Activated CD4-positive, alpha-beta T cell treated with anti-CD3 and anti-CD28 coated beads, Interleukin-2, amount 10 ng/mL, durations not matched to agents 7 days and 5 days (primary cell): ENCODE measurements around the gene MAD2L1. TPM values are rescaled to one million over a fixed set of nuclear protein-coding genes. Genes with fewer than 3 reads are reported as not detected.
A peak's percentile ranks its signal among the peaks of the same experiment; 100 is the strongest.
"Not testable (repeated sequence)": the region's sequence is repeated elsewhere in the genome, so short reads cannot be mapped to it uniquely, and the experiment has no call there.

Experiments used
- CTCF ChIA-PET: fragments of 350-600 bp; sonication (Branson Sonifier 250); formaldehyde crosslinking; loops from one replicate; lab custom pipeline; 2021; ENCODE audit warnings: antibody characterized with exemption; lab: Charles Lee
- POLR2A ChIA-PET: fragments of 350-600 bp; sonication (Branson Sonifier 250); formaldehyde crosslinking; loops from one replicate; lab custom pipeline; 2021; ENCODE audit warnings: antibody characterized with exemption; lab: Charles Lee
- DNase-seq: peaks from one replicate; pipeline ENCODE4 v3.0.0-alpha.2; 2020
- H3K27ac Mint-ChIP-seq: one replicate; pipeline ENCODE4 v1.8.0; 2021; ENCODE audit warnings: mild to moderate bottlenecking, moderate library complexity, mixed read lengths
- H3K27me3 Mint-ChIP-seq: one replicate; pipeline ENCODE4 v1.8.0; 2021; ENCODE audit warnings: mixed read lengths
- H3K36me3 Mint-ChIP-seq: one replicate; pipeline ENCODE4 v1.8.0; 2021; ENCODE audit warnings: low read depth, mixed read lengths
- H3K4me1 Mint-ChIP-seq: one replicate; pipeline ENCODE4 v1.8.0; 2021; ENCODE audit warnings: mixed read lengths
- H3K4me3 Mint-ChIP-seq: one replicate; pipeline ENCODE4 v1.8.0; 2021; ENCODE audit warnings: mild to moderate bottlenecking, moderate library complexity, mixed read lengths
- H3K9me3 Mint-ChIP-seq: one replicate; pipeline ENCODE4 v1.8.0; 2021; ENCODE audit warnings: mixed read lengths
- total RNA-seq, 2 experiments: library from RNA; stranded (reverse); gene quantifications; one replicate each; pipeline ENCODE4 v1.2.3, GENCODE V29; 2021

Gene MAD2L1
- total RNA-seq, 2 experiments from 2014 or later = 51.9 to 60.5 TPM

GRCh38 chr4:120079839-120080520 is 13.3 kb upstream of the MAD2L1 start:
- Mint-ChIP-seq H3K27ac (no peak overlapping the region), H3K36me3 (no peaks in the 10 kb centered on the region), H3K9me3 (no peaks in the 10 kb centered on the region), H3K4me1 (no peaks in the 10 kb centered on the region), H3K27me3 (peaks cover 4% of the 10 kb centered on the region), H3K4me3 (no peak overlapping the region)
- DNase-seq = no peak
- POLR2A ChIA-PET = no interaction called here
- CTCF ChIA-PET = no interaction called here

GRCh38 chr4:120078216-120078615 is 11.6 kb upstream of the MAD2L1 start:
- no peak overlapping the region for H3K27ac Mint-ChIP-seq
- H3K4me3 Mint-ChIP-seq = no peak overlapping the region
- H3K4me1 Mint-ChIP-seq = no peaks in the 10 kb centered on the region
- peaks cover 4% of the 10 kb centered on the region for H3K27me3 Mint-ChIP-seq
- no peaks in the 10 kb centered on the region for H3K9me3 Mint-ChIP-seq
- DNase-seq = no peak
- no peaks in the 10 kb centered on the region for H3K36me3 Mint-ChIP-seq
- POLR2A ChIA-PET = no interaction called here
- CTCF ChIA-PET = interaction anchor here (1.7 kb wide), 1 partner anchor 21 kb away, joined by 4 read pairs; no protein-coding TSS in a partner anchor

DNA sequence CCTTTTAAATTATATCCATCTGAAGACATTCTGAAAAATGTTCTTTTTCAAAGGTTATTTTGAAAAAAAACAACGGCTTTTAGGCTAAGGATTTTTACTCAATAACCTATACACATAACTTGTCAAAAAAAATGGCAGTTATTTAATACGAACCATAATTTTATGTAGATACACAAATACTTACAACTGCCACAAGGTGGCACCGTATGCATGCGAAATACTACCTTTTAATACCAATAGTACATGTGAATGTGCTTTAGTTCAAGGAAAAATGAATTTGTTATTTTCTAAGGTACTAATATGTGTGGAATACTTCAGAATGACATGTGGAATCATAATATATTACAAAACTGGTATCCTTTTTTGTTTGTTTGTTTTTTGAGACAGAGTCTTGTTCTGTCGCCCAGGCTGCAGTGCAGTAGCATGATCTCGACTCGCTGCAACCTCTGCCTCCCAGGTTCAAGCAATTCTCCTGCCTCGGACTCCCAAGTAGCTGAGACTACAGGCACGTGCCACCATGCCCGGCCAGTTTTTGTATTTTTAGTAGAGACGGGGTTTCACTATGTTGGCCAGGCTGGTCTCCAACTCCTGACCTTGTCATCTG is 4.6 kb upstream of the MAD2L1 start:
- peaks cover 29% of the 10 kb centered on the region for H3K4me1 Mint-ChIP-seq
- no peaks in the 10 kb centered on the region for H3K9me3 Mint-ChIP-seq
- no peak overlapping the region for H3K4me3 Mint-ChIP-seq
- H3K27ac Mint-ChIP-seq = no peak overlapping the region
- DNase-seq = peak; percentile 74
- H3K27me3 Mint-ChIP-seq = no peaks in the 10 kb centered on the region
- peaks cover under 1% of the 10 kb centered on the region for H3K36me3 Mint-ChIP-seq
- POLR2A ChIA-PET = no interaction called here
- CTCF ChIA-PET = no interaction called here

DNA sequence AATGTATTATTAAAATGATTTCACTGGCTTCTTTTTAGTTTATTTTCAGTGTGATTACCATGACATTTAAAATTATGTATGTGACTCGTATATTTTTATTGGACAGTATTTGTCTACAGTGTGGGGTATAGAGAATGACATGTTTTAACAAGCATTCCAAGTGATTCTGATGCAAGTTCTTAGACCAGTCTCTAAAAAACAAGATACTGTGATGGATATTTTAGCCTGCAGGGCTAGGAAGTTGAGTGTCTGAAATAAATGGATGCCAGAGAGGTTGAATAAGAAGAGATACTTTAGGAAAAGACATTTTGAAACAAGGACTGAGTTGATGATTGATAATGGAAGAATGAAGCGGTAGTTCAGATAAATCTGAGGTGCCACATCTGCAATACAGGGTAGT is 3.5 kb upstream of the MAD2L1 start:
- peaks cover 5% of the 10 kb centered on the region for H3K36me3 Mint-ChIP-seq
- DNase-seq = no peak
- peaks cover 31% of the 10 kb centered on the region for H3K4me1 Mint-ChIP-seq
- POLR2A ChIA-PET = no interaction called here
- no peaks in the 10 kb centered on the region for H3K9me3 Mint-ChIP-seq
- no peak overlapping the region for H3K4me3 Mint-ChIP-seq
- H3K27ac Mint-ChIP-seq = no peak overlapping the region
- H3K27me3 Mint-ChIP-seq = no peaks in the 10 kb centered on the region
- CTCF ChIA-PET = interaction anchor here (0.6 kb wide), 1 partner anchor 9 kb away, joined by 4 read pairs; no protein-coding TSS in a partner anchor

- H3K27ac Mint-ChIP-seq = peak overlapping the region; percentile 99
- no peaks in the 10 kb centered on the region for H3K9me3 Mint-ChIP-seq
- peak; percentile 78 for DNase-seq
- peak overlapping the region; percentile 96 for H3K4me3 Mint-ChIP-seq
- POLR2A ChIA-PET = interaction anchor here (0.6 to 0.8 kb wide), 2 partner anchors 437 to 1757 kb away, joined by 3 to 4 read pairs; partner anchors contain the start of gene PDE5A
- H3K36me3 Mint-ChIP-seq = peaks cover 38% of the 10 kb centered on the region
- H3K27me3 Mint-ChIP-seq = no peaks in the 10 kb centered on the region
- CTCF ChIA-PET = interaction anchor here (0.6 kb wide), 1 partner anchor 23 kb away, joined by 4 read pairs; no protein-coding TSS in a partner anchor
- H3K4me1 Mint-ChIP-seq = peaks cover 61% of the 10 kb centered on the region
Observed at GRCh38 chr4:120065974-120066516, 603 bp downstream of the MAD2L1 start.

DNA sequence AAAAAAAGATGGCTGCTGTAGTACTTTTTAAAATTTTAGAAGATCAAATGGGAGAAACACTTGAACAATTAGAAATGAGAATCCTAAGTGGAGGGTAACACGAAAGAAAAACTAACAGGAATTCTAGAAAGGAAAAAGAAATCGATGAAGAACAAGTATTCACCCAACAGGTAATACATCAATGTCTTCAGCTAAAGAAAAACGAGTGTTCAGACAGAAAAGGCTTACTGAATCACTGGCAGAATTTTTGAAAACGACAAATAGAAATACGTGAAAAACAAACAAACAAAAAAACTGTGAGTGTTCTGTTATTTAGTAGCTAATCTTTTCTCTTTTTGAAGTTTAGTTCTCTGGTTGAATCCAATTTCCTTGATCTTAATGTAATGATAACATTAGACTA is 1.8 kb downstream of the MAD2L1 start:
- peak overlapping the region; percentile 99 for H3K27ac Mint-ChIP-seq
- H3K4me3 Mint-ChIP-seq = peak overlapping the region; percentile 96
- H3K27me3 Mint-ChIP-seq = no peaks in the 10 kb centered on the region
- H3K9me3 Mint-ChIP-seq = no peaks in the 10 kb centered on the region
- POLR2A ChIA-PET = interaction anchor here (0.7 kb wide), 1 partner anchor 279 kb away, joined by 3 read pairs; no protein-coding TSS in a partner anchor
- no peak for DNase-seq
- H3K4me1 Mint-ChIP-seq = peaks cover 60% of the 10 kb centered on the region
- peaks cover 45% of the 10 kb centered on the region for H3K36me3 Mint-ChIP-seq
- CTCF ChIA-PET = no interaction called here

GRCh38 chr4:120063711-120064110 is 2.9 kb downstream of the MAD2L1 start:
- H3K9me3 Mint-ChIP-seq, CTCF ChIA-PET, H3K27me3 Mint-ChIP-seq, POLR2A ChIA-PET, DNase-seq: not testable (repeated sequence)
- peak overlapping the region; percentile 82 for H3K27ac Mint-ChIP-seq
- H3K36me3 Mint-ChIP-seq = peaks cover 55% of the 10 kb centered on the region
- H3K4me1 Mint-ChIP-seq = peaks cover 50% of the 10 kb centered on the region
- H3K4me3 Mint-ChIP-seq = peak overlapping the region; percentile 34

DNA sequence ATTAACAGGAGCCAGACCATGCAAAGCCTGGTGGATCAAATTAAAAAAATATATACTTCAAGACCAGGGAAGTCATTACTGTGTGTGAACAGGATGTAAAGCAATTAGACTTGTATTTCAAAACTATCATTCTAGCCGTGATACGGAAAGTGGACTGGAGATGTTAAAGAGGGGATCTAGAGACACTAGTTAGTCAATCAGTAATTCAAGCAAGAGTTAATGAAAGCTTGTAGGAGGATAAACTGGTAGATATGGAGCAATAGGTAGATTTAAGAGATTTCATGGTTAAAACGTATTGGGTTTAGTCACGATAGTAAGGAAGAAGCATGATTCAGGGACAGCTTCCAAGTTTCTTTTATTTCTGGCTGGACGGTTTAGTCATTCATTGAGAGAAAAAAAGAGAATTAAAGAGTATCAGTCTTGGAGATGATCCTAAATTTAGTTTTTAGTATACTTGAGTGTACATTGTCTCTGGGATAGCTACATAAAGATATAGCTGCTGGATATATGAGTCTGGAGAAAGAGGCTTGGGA is 3.9 kb downstream of the MAD2L1 start:
- peaks cover 41% of the 10 kb centered on the region for H3K4me1 Mint-ChIP-seq

DNA sequence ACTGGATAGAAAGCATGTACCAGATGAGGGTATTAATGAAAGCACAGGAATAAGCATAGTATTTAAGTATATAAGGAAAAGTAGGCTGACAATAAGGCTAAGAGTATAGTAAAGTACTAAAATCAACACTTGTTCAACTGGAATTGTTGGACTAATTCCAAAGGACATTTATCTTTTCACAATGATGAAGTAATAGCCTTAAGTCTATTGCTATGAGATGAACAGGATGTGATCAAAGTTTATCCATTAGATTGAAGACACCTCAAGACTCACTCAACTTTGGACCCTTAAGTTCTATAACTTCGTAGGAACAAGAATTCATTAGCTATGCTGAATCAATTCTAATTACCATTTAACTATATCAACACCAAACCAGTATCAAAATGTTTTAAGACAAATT is 7.6 kb downstream of the MAD2L1 start:
- Mint-ChIP-seq H3K27me3 (no peaks in the 10 kb centered on the region), H3K4me1 (peaks cover 30% of the 10 kb centered on the region)
- CTCF ChIA-PET = no interaction called here

More for the DNA sequence above, 3.9 kb downstream of the MAD2L1 start:
- Mint-ChIP-seq H3K4me3 (no peak overlapping the region), H3K9me3 (no peaks in the 10 kb centered on the region), H3K27me3 (no peaks in the 10 kb centered on the region), H3K27ac (peak overlapping the region; percentile 82), H3K36me3 (peaks cover 58% of the 10 kb centered on the region)
- no peak for DNase-seq
- ChIA-PET POLR2A (no interaction called here), CTCF (interaction anchor here (0.6 kb wide), 1 partner anchor 548 kb away, joined by 3 read pairs; no protein-coding TSS in a partner anchor)

DNA sequence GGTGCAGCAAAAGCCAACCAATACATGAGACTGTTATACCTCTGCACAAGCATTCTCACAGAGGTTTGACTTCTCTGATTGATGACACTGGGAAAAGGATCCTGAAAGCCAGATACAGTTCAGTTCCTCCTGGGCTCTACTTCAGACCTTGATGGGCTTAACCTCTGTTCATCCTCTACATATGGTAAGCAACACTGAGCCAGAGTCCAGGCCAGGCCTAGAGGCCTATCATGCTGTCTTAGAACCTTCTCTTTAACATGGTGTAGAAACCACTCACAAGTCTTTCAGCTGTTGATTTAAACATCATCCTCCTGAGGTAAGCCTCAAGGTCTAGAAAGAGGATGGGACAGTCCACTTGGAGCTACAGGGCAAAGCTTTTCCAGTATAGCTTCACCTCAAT is 9.2 kb downstream of the MAD2L1 start:
- CTCF ChIA-PET = interaction anchor here (0.5 to 1.4 kb wide), 2 partner anchors 21 to 1357 kb away, joined by 4 to 5 read pairs; no protein-coding TSS in a partner anchor
- Mint-ChIP-seq H3K9me3 (no peaks in the 10 kb centered on the region), H3K27ac (no peak overlapping the region), H3K4me3 (no peak overlapping the region), H3K27me3 (no peaks in the 10 kb centered on the region), H3K36me3 (peaks cover 37% of the 10 kb centered on the region), H3K4me1 (peaks cover 14% of the 10 kb centered on the region)
- no peak for DNase-seq
- POLR2A ChIA-PET = no interaction called here

More for the DNA sequence above, 7.6 kb downstream of the MAD2L1 start:
- Mint-ChIP-seq H3K27ac (no peak overlapping the region), H3K9me3 (no peaks in the 10 kb centered on the region), H3K36me3 (peaks cover 53% of the 10 kb centered on the region), H3K4me3 (no peak overlapping the region)
- POLR2A ChIA-PET = no interaction called here
- no peak for DNase-seq

GRCh38 chr4:120056246-120056645 is 10.4 kb downstream of the MAD2L1 start:
- Mint-ChIP-seq H3K36me3 (peaks cover 31% of the 10 kb centered on the region), H3K27ac (no peak overlapping the region), H3K9me3 (no peaks in the 10 kb centered on the region), H3K4me1 (peaks cover 7% of the 10 kb centered on the region), H3K27me3 (no peaks in the 10 kb centered on the region), H3K4me3 (no peak overlapping the region)
- ChIA-PET POLR2A (no interaction called here), CTCF (no interaction called here)
- no peak for DNase-seq

DNA sequence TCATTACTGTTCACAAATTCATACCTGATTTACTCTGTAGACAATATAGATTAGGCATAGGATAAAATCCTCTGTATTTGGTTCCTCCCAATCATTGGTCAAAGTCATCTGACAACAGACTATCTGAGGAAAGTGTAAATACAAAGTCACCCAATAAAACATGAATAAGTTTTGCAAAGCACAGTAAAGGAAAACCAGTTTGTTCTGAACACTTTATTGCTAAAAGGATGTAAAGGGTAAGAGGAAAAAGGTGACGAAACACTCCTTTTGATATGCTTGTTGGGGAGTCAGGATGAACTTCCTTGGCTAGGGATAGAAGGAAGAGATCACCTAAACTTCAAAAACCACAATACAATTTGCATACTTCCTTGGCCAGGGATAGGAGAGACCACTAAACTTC is 10.9 kb downstream of the MAD2L1 start:
- peaks cover 7% of the 10 kb centered on the region for H3K4me1 Mint-ChIP-seq
- DNase-seq = no peak
- no peak overlapping the region for H3K27ac Mint-ChIP-seq
- H3K9me3 Mint-ChIP-seq = no peaks in the 10 kb centered on the region
- no peak overlapping the region for H3K4me3 Mint-ChIP-seq
- peaks cover 29% of the 10 kb centered on the region for H3K36me3 Mint-ChIP-seq
- CTCF ChIA-PET = no interaction called here
- POLR2A ChIA-PET = no interaction called here
- no peaks in the 10 kb centered on the region for H3K27me3 Mint-ChIP-seq

GRCh38 chr4:120055162-120055561 is 11.5 kb downstream of the MAD2L1 start:
- DNase-seq = no peak
- Mint-ChIP-seq H3K27me3 (no peaks in the 10 kb centered on the region), H3K9me3 (no peaks in the 10 kb centered on the region), H3K4me1 (peaks cover 6% of the 10 kb centered on the region), H3K27ac (no peak overlapping the region), H3K36me3 (peaks cover 26% of the 10 kb centered on the region), H3K4me3 (no peak overlapping the region)
- CTCF ChIA-PET = no interaction called here
- POLR2A ChIA-PET = no interaction called here
